ENCODE data around the gene SIPA1L3. TPM values are rescaled to one million over a fixed set of nuclear protein-coding genes. Genes with fewer than 3 reads are reported as not detected.
A peak's percentile ranks its signal among the peaks of the same experiment; 100 is the strongest.

SIPA1L3 gene
- polyA plus RNA-seq, 1 donor from 2014 or later = 2.8 TPM

DNA sequence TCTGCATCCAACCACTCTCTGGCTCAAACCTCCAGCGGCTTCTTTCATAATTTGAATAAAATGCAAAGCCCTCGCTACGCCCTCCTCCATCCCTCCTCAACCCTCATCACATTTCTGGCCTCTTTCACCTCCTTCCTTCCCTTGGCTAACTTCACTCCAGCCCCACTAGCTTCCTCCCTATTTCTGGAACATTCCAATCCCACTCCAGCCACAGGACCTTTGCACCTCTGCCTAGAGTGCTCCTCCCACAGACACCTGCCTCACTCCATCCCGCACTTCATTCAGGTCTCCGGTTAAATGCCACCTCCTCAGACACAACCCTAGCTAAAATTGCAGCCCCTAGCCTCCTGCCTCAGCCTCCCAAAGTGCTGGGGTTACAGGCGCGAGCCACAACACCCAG, 324.9 kb downstream of the SIPA1L3 start:
- no peaks in the 10 kb centered on the region for H3K27me3 ChIP-seq (ENCODE audit: insufficient read depth, low read depth, low read length)
- no peaks in the 10 kb centered on the region for H4K20me1 ChIP-seq (ENCODE audit: insufficient read depth)
- H3F3A ChIP-seq (ENCODE audit: insufficient read depth, low read length, poor library complexity, severe bottlenecking) = no peaks in the 10 kb centered on the region
- H3K27ac ChIP-seq (ENCODE audit: low read length) = no peak overlapping the region
- no peak overlapping the region for H3K9ac ChIP-seq (ENCODE audit: low read length)
- H3K9me3 ChIP-seq (ENCODE audit: low read length) = no peaks in the 10 kb centered on the region
- no peak overlapping the region for H2AFZ ChIP-seq (ENCODE audit: low read depth, low read length)
- H3K4me2 ChIP-seq (ENCODE audit: low read length) = no peak overlapping the region
- no peak overlapping the region for H3K4me3 ChIP-seq (ENCODE audit: low read length)
- H3K79me2 ChIP-seq (replicated peaks; ENCODE audit: insufficient read depth, low read length) = peaks cover 16% of the 10 kb centered on the region
- no peaks in the 10 kb centered on the region for H3K9me2 ChIP-seq (ENCODE audit: insufficient read depth, low read length)
- H3K36me3 ChIP-seq (ENCODE audit: insufficient read depth, low read length) = no peaks in the 10 kb centered on the region
- no peak for TF ChIP-seq POLR2AphosphoS5 (IDR thresholded peaks at IDR 0.05)
- TF ChIP-seq SMC3 (conservative IDR thresholded peaks at IDR 0.05; ENCODE audit: poor library complexity) = no peak
- no peak for TF ChIP-seq MXI1 (conservative IDR thresholded peaks at IDR 0.05; ENCODE audit: poor library complexity, severe bottlenecking)

GRCh38 chr19:38233740-38234251, 326.8 kb downstream of the SIPA1L3 start:
- Histone ChIP-seq H3K4me2 (ENCODE audit: low read length) (no peak overlapping the region), H2AFZ (ENCODE audit: low read depth, low read length) (no peak overlapping the region), H3K9me2 (ENCODE audit: insufficient read depth, low read length) (no peaks in the 10 kb centered on the region), H3K4me3 (ENCODE audit: low read length) (no peak overlapping the region), H4K20me1 (ENCODE audit: insufficient read depth) (no peaks in the 10 kb centered on the region), H3F3A (ENCODE audit: insufficient read depth, low read length, poor library complexity, severe bottlenecking) (no peaks in the 10 kb centered on the region), H3K36me3 (ENCODE audit: insufficient read depth, low read length) (no peaks in the 10 kb centered on the region), H3K27ac (ENCODE audit: low read length) (no peak overlapping the region), H3K27me3 (ENCODE audit: insufficient read depth, low read depth, low read length) (no peaks in the 10 kb centered on the region), H3K9me3 (ENCODE audit: low read length) (no peaks in the 10 kb centered on the region), H3K9ac (ENCODE audit: low read length) (no peak overlapping the region), H3K79me2 (replicated peaks; ENCODE audit: insufficient read depth, low read length) (peaks cover 3% of the 10 kb centered on the region)
- TF ChIP-seq MXI1 (conservative IDR thresholded peaks at IDR 0.05; ENCODE audit: poor library complexity, severe bottlenecking) (no peak), EP300 (conservative IDR thresholded peaks at IDR 0.05; ENCODE audit: poor library complexity, severe bottlenecking) (no peak), CTCF (IDR thresholded peaks at IDR 0.05; ENCODE audit: poor library complexity, severe bottlenecking) (peak; percentile 69), SMC3 (conservative IDR thresholded peaks at IDR 0.05; ENCODE audit: poor library complexity) (peak; percentile 77), EZH2 (IDR thresholded peaks at IDR 0.05; ENCODE audit: borderline replicate concordance, insufficient read depth, low read length, poor library complexity, severe bottlenecking) (no peak), TAF1 (IDR thresholded peaks at IDR 0.05; ENCODE audit: low read depth) (no peak), RAD21 (conservative IDR thresholded peaks at IDR 0.05) (peak; percentile 70), POLR2AphosphoS5 (IDR thresholded peaks at IDR 0.05) (no peak), REST (IDR thresholded peaks at IDR 0.05; ENCODE audit: borderline replicate concordance) (no peak)

Data from neural cell (in vitro differentiated cells).